HEK293 (cell line): ENCODE measurements around the gene CCDC77.
"Not testable (repeated sequence)": the region's sequence is repeated elsewhere in the genome, so short reads cannot be mapped to it uniquely, and the experiment has no call there.

Source experiments
- CTCF ChIA-PET: fragments of 350-600 bp; formaldehyde crosslinking; extraction: SDS; loops from one replicate; lab custom pipeline; 2021; ENCODE audit warnings: antibody characterized with exemption; lab: Yijun Ruan, JAX
- POLR2A ChIA-PET: fragments of 300-600 bp; formaldehyde crosslinking; extraction: SDS; loops from one replicate; lab custom pipeline; 2020; ENCODE audit warnings: antibody characterized with exemption, inconsistent platforms; lab: Yijun Ruan, JAX
- H3K27ac ChIP-seq: fragments of 200-500 bp; sonication (Bioruptor generic); 2 replicates; pipeline ENCODE4 v1.5.1; 2014; ENCODE audit warnings: low read depth, low read length, control low read depth, inconsistent platforms; ENCODE audit errors: extremely low read depth
- H3K36me3 ChIP-seq, 2 experiments: fragments of 200-500 bp in 1 of 2; sonication (Bioruptor generic) in 1 of 2; 1 replicate in 1 of 2; 2 replicates in 1 of 2; pipeline ENCODE4 v1.5.1; 2014 to 2017; ENCODE audit warnings: inconsistent platforms in 2 of 2, low read length in 2 of 2; ENCODE audit not compliant: control insufficient read depth in 2 of 2, insufficient read depth in 1 of 2
- H3K4me1 ChIP-seq: fragments of 200-500 bp; sonication (Bioruptor generic); 2 replicates; pipeline ENCODE4 v1.5.1; 2014; ENCODE audit warnings: mild to moderate bottlenecking, low read length, inconsistent platforms; ENCODE audit not compliant: control insufficient read depth, insufficient read depth
- H3K4me3 ChIP-seq: 2 replicates; pipeline ENCODE4 v1.5.1; 2011; ENCODE audit warnings: low read depth, mild to moderate bottlenecking, control low read depth, low read length, moderate library complexity
- H3K9me3 ChIP-seq: fragments of 200-500 bp; sonication (Bioruptor generic); 2 replicates; pipeline ENCODE4 v1.5.1; 2014; ENCODE audit warnings: low read depth, low read length, inconsistent platforms; ENCODE audit not compliant: control insufficient read depth, insufficient read depth
- GLIS2 ChIP-seq: fragments of 450-650 bp; formaldehyde crosslinking; IDR thresholded peaks from 2 replicates; pipeline ENCODE4 v1.5.1; 2016; ENCODE audit warnings: missing biosample characterization, missing genetic modification characterization
- SCRT1 ChIP-seq: fragments of 450-650 bp; formaldehyde crosslinking; IDR thresholded peaks from 2 replicates; pipeline ENCODE4 v1.5.1; 2016; ENCODE audit warnings: missing biosample characterization, missing genetic modification characterization, borderline replicate concordance
- SCRT2 ChIP-seq: fragments of 450-650 bp; formaldehyde crosslinking; IDR thresholded peaks from 2 replicates; pipeline ENCODE4 v1.5.1; 2016; ENCODE audit warnings: missing biosample characterization, missing genetic modification characterization
- ZNF146 ChIP-seq: fragments of 450-650 bp; formaldehyde crosslinking; IDR thresholded peaks from 2 replicates; pipeline ENCODE4 v1.5.1; 2016; ENCODE audit warnings: missing biosample characterization, missing genetic modification characterization
- ZNF174 ChIP-seq: fragments of 450-650 bp; formaldehyde crosslinking; IDR thresholded peaks from 2 replicates; pipeline ENCODE4 v1.5.0; 2017; ENCODE audit warnings: missing biosample characterization, mild to moderate bottlenecking, missing genetic modification characterization
- ZNF184 ChIP-seq: fragments of 450-650 bp; IDR thresholded peaks from 2 replicates; pipeline ENCODE4 v1.5.1; 2018; ENCODE audit warnings: missing biosample characterization, mild to moderate bottlenecking, missing genetic modification characterization
- ZNF501 ChIP-seq: fragments of 450-650 bp; formaldehyde crosslinking; IDR thresholded peaks from 2 replicates; pipeline ENCODE4 v1.5.1; 2016; ENCODE audit warnings: missing biosample characterization, missing genetic modification characterization
- ZNF623 ChIP-seq: fragments of 450-650 bp; formaldehyde crosslinking; IDR thresholded peaks from 2 replicates; pipeline ENCODE4 v1.5.1; 2016; ENCODE audit warnings: missing biosample characterization, missing genetic modification characterization
- ZNF624 ChIP-seq: fragments of 450-650 bp; formaldehyde crosslinking; IDR thresholded peaks from 2 replicates; pipeline ENCODE4 v1.5.1; 2017; ENCODE audit warnings: missing biosample characterization, missing genetic modification characterization
- TF ChIP-seq, protein P1 (sequence below): fragments of 450-650 bp; formaldehyde crosslinking; IDR thresholded peaks from 2 replicates; pipeline ENCODE4 v1.5.1; 2016; ENCODE audit warnings: missing biosample characterization, missing genetic modification characterization
- TF ChIP-seq, protein P2 (sequence below): fragments of 450-650 bp; formaldehyde crosslinking; IDR thresholded peaks from 2 replicates; pipeline ENCODE4 v1.5.1; 2016; ENCODE audit warnings: missing biosample characterization, missing genetic modification characterization
- TF ChIP-seq, protein P3 (sequence below): fragments of 450-650 bp; formaldehyde crosslinking; IDR thresholded peaks from 2 replicates; pipeline ENCODE4 v1.5.0; 2017; ENCODE audit warnings: missing biosample characterization, missing genetic modification characterization, borderline replicate concordance
- TF ChIP-seq, protein P4 (sequence below): fragments of 450-650 bp; formaldehyde crosslinking; IDR thresholded peaks from 2 replicates; pipeline ENCODE4 v1.5.1; 2016; ENCODE audit warnings: missing biosample characterization, missing genetic modification characterization

The CCDC77 gene

DNA sequence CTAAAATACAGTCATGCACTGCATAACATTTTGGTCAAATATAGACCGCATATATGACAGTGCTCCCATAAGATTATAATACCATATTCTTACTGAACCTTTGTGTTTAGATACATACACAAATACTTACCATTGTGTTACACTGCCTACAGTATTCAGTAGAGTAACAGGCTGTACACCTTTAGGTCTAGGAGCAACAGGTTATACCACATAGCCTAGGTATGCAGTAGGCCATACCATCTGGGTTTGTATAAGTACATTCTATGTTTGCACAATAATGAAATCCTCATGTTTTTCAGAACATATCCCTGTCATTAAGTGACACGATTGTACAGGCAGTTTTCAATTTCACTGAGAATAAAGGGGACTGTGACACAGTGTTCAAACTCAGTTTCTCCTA, 34.6 kb upstream of the CCDC77 start (continued):
- TF ChIP-seq, protein P1, sequence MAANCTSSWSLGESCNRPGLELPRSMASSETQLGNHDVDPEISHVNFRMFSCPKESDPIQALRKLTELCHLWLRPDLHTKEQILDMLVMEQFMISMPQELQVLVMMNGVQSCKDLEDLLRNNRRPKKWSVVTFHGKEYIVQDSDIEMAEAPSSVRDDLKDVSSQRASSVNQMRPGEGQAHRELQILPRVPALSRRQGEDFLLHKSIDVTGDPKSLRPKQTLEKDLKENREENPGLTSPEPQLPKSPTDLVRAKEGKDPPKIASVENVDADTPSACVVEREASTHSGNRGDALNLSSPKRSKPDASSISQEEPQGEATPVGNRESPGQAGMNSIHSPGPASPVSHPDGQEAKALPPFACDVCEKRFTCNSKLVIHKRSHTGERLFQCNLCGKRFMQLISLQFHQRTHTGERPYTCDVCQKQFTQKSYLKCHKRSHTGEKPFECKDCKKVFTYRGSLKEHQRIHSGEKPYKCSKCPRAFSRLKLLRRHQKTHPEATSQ (tag by site-specific recombination), result no peak
- no peak for TF ChIP-seq ZNF174 (tag by site-specific recombination)
- TF ChIP-seq ZNF623, result no peak
- TF ChIP-seq ZNF501 (tag by site-specific recombination), result no peak
- TF ChIP-seq SCRT1 (tag by site-specific recombination), result 0 out of 2 replicates have a peak, but pooled peaks have one; percentile 48
- TF ChIP-seq, protein P2, sequence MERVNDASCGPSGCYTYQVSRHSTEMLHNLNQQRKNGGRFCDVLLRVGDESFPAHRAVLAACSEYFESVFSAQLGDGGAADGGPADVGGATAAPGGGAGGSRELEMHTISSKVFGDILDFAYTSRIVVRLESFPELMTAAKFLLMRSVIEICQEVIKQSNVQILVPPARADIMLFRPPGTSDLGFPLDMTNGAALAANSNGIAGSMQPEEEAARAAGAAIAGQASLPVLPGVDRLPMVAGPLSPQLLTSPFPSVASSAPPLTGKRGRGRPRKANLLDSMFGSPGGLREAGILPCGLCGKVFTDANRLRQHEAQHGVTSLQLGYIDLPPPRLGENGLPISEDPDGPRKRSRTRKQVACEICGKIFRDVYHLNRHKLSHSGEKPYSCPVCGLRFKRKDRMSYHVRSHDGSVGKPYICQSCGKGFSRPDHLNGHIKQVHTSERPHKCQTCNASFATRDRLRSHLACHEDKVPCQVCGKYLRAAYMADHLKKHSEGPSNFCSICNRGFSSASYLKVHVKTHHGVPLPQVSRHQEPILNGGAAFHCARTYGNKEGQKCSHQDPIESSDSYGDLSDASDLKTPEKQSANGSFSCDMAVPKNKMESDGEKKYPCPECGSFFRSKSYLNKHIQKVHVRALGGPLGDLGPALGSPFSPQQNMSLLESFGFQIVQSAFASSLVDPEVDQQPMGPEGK (tag by site-specific recombination), result no peak
- TF ChIP-seq ZNF624 (tag by site-specific recombination), result no peak
- TF ChIP-seq GLIS2 (tag by site-specific recombination), result no peak

DNA sequence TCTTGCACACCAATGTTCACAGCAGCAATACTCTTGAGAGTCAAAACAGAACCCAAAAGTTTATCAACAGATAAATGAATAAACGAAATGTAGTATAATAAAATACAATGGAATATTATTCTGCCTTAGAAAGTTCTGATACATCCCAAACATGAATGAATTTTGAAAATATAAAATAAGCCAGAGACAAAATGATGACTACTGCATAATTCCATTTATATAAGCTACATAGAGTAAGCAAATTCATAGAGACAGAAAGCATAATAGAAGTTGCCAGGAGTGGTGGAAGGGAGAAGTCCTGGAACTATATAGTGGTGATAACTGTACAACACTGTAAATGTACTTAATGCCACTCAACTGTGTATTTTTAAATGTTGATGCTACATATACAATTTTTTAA, 33.5 kb upstream of the CCDC77 start:
- CTCF ChIA-PET, result no interaction called here
- H3K27ac ChIP-seq, result no peak overlapping the region
- POLR2A ChIA-PET, result interaction anchor here (0.6 kb wide), 1 partner anchor 168 kb away, joined by 3 read pairs; no protein-coding TSS in a partner anchor
- no peak overlapping the region for H3K4me3 ChIP-seq
- TF ChIP-seq, protein P3, sequence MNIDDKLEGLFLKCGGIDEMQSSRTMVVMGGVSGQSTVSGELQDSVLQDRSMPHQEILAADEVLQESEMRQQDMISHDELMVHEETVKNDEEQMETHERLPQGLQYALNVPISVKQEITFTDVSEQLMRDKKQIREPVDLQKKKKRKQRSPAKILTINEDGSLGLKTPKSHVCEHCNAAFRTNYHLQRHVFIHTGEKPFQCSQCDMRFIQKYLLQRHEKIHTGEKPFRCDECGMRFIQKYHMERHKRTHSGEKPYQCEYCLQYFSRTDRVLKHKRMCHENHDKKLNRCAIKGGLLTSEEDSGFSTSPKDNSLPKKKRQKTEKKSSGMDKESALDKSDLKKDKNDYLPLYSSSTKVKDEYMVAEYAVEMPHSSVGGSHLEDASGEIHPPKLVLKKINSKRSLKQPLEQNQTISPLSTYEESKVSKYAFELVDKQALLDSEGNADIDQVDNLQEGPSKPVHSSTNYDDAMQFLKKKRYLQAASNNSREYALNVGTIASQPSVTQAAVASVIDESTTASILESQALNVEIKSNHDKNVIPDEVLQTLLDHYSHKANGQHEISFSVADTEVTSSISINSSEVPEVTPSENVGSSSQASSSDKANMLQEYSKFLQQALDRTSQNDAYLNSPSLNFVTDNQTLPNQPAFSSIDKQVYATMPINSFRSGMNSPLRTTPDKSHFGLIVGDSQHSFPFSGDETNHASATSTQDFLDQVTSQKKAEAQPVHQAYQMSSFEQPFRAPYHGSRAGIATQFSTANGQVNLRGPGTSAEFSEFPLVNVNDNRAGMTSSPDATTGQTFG (tag by site-specific recombination), result no peak
- TF ChIP-seq, all 188 proteins: peak for 0
- Histone ChIP-seq H3K36me3 (peaks cover 58 to 67% of the 10 kb centered on the region in 2 experiments), H3K9me3 (no peaks in the 10 kb centered on the region; the same call in 1 of the 2 replicates), H3K4me1 (no peaks in the 10 kb centered on the region)

DNA sequence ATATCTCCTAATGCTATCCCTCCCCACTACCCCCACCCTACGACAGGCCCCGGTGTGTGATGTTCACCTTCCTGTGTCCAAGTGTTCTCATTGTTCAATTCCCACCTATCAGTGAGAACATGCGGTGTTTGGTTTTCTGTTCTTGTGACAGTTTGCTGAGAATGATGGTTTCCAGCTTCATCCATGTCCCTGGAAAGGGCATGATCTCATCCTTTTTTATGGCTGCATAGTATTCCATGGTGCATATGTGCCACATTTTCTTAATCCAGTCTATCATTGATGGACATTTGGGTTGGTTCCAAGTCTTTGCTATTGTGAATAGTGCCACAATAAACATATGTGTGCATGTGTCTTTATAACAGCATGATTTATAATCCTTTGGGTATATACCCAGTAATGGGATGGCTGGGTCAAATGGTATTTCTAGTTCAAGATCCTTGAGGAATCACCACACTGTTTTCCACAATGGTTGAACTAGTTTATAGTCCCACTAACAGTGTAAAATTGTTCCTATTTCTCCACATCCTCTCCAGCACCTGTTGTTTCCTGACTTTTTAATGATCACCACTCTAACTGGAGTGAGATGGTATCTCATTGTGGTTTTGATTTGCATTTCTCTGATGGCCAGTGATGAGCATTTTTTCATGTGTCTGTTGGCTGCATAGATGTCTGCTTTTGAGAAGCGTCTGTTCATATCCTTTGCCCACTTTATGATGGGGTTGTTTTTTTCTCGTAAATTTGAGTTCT, 30.5 kb upstream of the CCDC77 start:
- peaks cover 30 to 48% of the 10 kb centered on the region in 2 experiments for H3K36me3 ChIP-seq
- H3K4me3 ChIP-seq, H3K27ac ChIP-seq, H3K4me1 ChIP-seq, POLR2A ChIA-PET, H3K9me3 ChIP-seq, CTCF ChIA-PET: not testable (repeated sequence)
- peak; percentile 97 for TF ChIP-seq ZNF146 (tag by site-specific recombination)
- TF ChIP-seq, protein P4, sequence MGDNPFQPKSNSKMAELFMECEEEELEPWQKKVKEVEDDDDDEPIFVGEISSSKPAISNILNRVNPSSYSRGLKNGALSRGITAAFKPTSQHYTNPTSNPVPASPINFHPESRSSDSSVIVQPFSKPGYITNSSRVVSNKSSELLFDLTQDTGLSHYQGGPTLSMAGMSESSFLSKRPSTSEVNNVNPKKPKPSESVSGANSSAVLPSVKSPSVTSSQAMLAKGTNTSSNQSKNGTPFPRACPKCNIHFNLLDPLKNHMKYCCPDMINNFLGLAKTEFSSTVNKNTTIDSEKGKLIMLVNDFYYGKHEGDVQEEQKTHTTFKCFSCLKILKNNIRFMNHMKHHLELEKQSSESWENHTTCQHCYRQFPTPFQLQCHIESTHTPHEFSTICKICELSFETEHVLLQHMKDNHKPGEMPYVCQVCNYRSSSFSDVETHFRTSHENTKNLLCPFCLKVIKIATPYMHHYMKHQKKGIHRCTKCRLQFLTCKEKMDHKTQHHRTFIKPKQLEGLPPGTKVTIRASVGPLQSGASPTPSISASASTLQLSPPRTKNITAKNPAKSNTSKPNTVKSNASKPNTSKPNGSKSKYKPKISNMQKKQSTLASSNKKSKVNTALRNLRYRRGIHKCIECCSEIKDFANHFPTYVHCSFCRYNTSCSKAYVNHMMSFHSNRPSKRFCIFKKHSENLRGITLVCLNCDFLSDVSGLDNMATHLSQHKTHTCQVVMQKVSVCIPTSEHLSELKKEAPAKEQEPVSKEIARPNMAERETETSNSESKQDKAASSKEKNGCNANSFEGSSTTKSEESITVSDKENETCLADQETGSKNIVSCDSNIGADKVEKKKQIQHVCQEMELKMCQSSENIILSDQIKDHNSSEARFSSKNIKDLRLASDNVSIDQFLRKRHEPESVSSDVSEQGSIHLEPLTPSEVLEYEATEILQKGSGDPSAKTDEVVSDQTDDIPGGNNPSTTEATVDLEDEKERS (tag by site-specific recombination), result 0 out of 2 replicates have a peak, but pooled peaks have one; percentile 61
- TF ChIP-seq ZNF184 (tag by site-specific recombination), result peak; percentile 76; the same call in 1 of the 2 replicates
- TF ChIP-seq SCRT2 (tag by site-specific recombination), result peak; percentile 42; the same call in 1 of the 2 replicates
